Skin epidermis (tissue), 12 donors: ENCODE results near the gene NAPSA.

Experiments used
- H3K27ac ChIP-seq, 21 experiments: fragments of 200-600 bp; sonication (generic) in 11 of 21; one replicate each; pipeline ENCODE4 v1.5.0; 2020; ENCODE audit warnings: mild to moderate bottlenecking in 3 of 21, inconsistent platforms in 2 of 21, moderate library complexity in 2 of 21
- H3K4me3 ChIP-seq, 7 experiments: fragments of 200-600 bp; sonication (generic) in 2 of 7; one replicate each; pipeline ENCODE4 v1.5.0; 2020; ENCODE audit warnings: inconsistent platforms in 2 of 7, mild to moderate bottlenecking in 2 of 7, moderate library complexity in 1 of 7

The NAPSA gene

GRCh38 chr19:50333737-50334617 is 31.5 kb downstream of the NAPSA start:
- Histone ChIP-seq H3K4me3 (peak overlapping the region; percentile 17 to 47 (median 30)), H3K27ac (peak overlapping the region in 18 of 21 experiments; percentile 1 to 84 (median 64))

DNA sequence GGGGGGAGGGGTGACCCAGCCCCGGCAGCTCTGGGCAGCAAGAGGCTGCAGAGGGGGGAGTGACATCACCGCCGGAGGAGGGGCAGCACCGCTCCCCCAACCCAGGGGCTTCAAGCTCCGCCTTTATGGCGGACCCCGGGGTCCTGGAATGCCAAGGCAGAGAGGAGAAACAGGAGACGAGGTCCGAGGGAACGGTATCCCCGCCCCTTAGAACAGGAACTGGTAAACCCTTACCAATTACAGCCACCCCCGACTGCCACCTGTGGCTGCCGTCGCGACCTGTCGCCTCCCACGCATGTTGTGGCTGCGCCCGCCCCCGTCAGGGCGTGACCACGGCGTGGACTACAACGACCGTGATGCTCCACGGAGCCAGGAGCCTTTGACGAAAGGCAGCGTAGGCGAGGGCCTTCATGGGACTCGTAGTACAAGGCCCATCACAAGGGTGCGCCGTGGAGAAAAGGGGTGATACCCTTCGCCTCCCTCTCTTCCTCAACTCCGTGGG is 32.2 kb downstream of the NAPSA start:
- Histone ChIP-seq H3K4me3 (peak overlapping the region; percentile 17 to 47 (median 30)), H3K27ac (peak overlapping the region in 20 of 21 experiments; percentile 18 to 84 (median 64))

- Histone ChIP-seq H3K4me3 (peak overlapping the region; percentile 17 to 47 (median 30)), H3K27ac (peak overlapping the region in 20 of 21 experiments; percentile 18 to 84 (median 64))
Observed at GRCh38 chr19:50332244-50333038, 33.0 kb downstream of the NAPSA start.

DNA sequence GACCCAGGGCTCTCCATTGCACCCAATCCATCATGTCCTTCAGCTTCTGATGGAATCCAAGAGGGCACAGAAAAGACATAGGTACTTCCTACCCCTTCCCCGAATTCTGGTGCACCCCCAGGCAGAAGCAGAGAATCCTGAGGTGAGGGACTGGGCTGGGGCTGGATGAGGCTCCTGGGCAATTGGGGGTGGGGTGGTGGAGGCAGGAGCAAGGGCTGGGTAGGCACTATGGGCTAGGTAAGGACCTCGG is 33.5 kb downstream of the NAPSA start:
- Histone ChIP-seq H3K4me3 (peak overlapping the region in 3 of 7 experiments; percentile 35 to 47 (median 42)), H3K27ac (peak overlapping the region in 15 of 21 experiments; percentile 9 to 84 (median 64))

DNA sequence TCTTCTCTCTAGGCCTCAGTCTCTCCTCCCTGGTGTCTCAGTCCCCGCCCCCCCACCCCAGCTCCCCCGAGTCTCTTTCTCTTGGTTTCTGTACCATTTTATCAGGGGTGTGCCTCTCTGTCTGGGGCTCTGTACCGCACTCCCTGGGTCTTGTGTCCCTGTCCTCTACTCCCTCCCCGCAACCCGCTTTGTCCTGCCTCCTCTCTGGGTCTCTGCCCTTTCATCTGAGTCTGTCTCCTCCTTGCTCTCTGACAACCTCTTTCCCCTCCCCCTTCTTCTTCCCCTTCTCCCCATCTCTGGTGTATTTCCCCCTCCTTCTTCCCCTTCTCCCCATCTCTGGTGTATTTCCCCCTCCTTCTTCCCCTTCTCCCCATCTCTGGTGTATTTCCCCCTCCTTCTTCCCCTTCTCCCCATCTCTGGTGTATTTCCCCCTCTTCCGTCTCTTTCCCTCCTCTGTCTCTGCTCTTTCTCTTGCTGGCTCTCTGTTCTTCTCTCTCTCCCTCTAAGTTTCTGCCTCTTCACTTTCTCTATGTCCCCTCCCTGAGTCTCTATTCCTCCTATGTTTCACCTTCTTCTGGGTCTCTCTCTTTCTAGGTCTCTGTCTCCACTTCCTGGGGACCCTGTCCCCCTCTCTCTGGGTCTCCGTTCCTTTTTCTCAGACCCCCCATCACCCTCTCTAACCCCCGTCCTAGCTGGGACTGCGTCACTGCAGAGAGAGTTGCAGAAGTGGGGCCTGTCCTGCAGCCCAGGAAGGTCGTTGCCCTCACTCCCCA is 34.0 kb downstream of the NAPSA start:
- peak overlapping the region in 6 of 7 experiments; percentile 7 to 47 (median 23) for H3K4me3 ChIP-seq
- H3K27ac ChIP-seq, result peak overlapping the region in 14 of 21 experiments; percentile 21 to 84 (median 66)

DNA sequence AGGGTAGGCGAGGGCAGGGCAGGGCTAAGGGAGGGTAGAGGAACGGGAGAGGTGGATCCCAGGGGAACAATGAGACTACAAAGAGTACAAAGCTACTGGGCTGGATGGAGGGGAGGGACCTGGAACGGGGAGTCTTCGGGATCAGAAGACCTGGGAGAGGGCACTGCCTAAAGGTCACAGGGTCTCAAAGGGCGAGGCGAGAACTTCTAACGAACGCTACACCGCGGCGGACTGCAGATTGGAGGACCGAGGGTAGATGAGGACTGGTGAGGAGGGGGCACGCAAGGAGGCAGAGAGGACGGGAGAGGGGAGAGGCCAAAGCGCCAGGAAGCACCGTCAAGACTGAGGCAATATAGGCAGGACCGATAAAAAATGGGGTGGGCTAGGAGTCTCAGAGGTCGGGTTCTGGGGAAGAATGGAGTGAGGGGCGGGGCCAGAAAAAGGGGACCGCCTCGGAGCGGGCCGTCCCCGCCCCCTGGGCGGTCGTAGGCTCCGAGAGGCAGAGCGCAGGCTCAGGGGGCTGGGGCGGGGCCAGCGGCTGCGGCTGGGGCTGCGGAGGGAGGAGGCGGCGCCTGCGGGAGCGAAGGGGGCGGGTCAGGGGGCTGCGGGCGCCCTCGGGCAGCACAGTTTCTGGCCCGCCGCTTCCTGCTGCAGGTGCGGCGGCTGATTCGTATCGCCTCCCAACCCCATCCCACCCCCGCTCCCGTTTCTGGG is 34.9 kb downstream of the NAPSA start:
- Histone ChIP-seq H3K4me3 (peak overlapping the region in 6 of 7 experiments; percentile 7 to 28 (median 23)), H3K27ac (peak overlapping the region in 10 of 21 experiments; percentile 3 to 84 (median 58))

DNA sequence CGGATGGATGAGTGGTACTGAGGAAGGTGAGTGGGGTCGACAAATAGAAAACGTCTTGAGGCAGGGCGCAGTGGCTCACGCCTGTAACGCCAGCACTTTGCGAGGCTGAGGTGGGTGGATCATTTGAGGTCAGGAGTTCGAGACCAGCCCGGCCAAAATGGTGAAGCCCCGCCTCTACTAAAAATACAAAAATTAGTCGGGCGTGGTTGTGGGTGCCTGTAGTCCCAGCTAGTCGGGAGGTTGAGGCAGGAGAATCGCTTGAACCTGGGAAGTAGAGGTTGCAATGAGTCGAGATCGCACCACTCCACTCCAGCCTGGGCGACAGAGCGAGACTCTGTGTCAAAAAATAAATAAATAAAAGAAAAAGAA is 35.5 kb downstream of the NAPSA start:
- Histone ChIP-seq H3K27ac (peak overlapping the region in 5 of 21 experiments; percentile 1 to 81 (median 36)), H3K4me3 (peak overlapping the region in 4 of 7 experiments; percentile 2 to 31 (median 14))

- Histone ChIP-seq H3K4me3 (peak within 1 kb of the TSS; percentile 21 to 43 (median 31)), H3K27ac (peak within 1 kb of the TSS in 7 of 21 experiments; percentile 1 to 84 (median 36))
Observed at GRCh38 chr19:50329146-50329925, 36.1 kb downstream of the NAPSA start, which contains the start of gene KCNC3. Gene KCNC3, minus strand, starts transcription at chr19:50329377. Its CDS starts 295 bp downstream, at chr19:50329082.

DNA sequence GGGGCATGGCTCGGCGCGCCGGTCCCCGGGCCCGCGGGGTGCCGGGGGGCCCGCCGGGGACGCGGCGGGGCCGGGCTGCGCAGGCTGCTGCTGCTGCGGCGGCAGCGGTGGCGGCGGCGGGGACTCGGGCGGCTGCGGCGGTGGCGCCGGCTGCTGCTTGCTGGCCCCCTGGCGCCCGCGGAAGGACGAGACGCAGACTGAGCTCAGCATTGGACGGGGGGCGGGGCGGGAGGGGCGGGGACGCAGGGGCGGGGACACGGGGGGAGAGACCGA is 36.6 kb downstream of the NAPSA start:
- Histone ChIP-seq H3K27ac (no peak overlapping the region), H3K4me3 (peak overlapping the region in 4 of 7 experiments; percentile 26 to 43 (median 32))

DNA sequence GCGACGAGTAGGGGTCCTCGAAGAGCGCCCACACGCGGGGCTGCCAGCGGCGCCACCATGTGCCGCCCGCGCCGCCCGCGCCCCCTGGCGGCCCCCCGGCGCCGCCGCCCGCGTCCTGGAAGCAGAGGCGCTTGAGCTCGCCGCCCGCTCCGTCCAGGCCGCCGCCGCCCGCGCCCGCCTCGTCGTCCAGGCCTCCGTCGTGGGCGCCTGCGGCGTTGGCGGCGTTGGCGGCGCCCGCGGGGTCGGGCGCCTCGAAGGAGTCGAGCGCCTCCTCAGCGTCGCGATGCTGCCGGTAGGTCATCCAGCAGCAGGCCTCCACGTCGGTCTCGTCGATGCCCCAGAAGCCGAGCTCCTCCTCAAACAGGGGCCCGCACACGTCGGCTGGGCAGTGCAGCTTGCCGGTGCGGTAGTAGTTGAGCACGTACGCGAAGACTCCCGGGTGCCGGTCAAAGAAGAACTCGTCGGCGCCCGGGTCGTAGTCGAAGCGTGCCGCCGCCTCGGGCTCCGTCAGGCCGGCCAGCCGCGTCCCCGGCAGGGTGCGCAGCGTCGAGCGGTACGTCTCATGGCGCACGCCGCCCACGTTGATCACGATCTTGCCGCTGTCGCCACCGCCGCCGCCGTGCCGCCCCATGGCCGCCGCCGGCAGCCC is 37.1 kb downstream of the NAPSA start:
- no peak overlapping the region for H3K27ac ChIP-seq

DNA sequence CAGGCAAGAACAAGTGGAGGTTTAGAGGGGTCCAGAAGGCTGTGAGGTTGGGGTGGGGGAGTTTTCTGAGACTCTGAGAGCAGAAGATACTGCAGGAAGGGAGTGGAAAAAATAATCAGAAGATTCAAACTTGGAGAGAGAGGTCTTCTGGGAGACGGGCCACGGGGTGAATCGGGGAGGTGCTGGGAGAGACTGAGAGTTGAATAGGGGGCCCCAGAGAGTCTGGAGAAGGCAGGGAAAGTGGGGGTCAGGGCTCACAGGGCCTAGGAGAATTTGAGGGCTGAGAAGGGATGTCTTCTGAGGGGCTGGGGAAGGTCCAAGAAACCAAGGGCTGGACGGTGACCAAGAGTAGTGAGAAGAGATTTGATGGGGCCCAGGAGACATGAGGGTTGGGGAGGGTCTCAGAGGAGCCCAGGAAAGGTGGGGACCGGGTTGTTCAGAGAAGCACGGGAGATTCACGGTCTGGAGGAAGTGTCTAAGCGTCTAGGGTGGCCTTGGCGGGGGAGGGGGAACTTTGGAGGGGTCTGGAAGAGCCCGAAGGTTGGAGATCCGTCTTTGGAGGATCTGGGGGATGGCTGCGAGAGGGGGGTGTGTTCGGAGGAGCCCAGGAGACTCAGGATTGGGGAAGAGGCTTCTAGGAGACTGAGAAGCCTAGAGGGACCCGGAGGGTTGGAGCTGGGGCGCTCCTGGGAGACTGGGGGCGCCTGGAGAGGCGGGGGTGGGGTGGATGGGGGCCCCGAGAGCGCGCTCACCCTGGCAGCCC is 37.8 kb downstream of the NAPSA start:
- Histone ChIP-seq H3K4me3 (peak overlapping the region in 2 of 7 experiments; percentile 26 to 43), H3K27ac (no peak overlapping the region)

More for the DNA sequence above, 37.1 kb downstream of the NAPSA start:
- peak overlapping the region; percentile 21 to 43 (median 31) for H3K4me3 ChIP-seq

- no peak overlapping the region for H3K27ac ChIP-seq
- no peak overlapping the region for H3K4me3 ChIP-seq
Observed at GRCh38 chr19:50327013-50327412, 38.4 kb downstream of the NAPSA start.

GRCh38 chr19:50326101-50326664 is 39.3 kb downstream of the NAPSA start:
- Histone ChIP-seq H3K27ac (no peak overlapping the region), H3K4me3 (peak overlapping the region in 1 of 7 experiments; percentile 9)

- peak overlapping the region in 1 of 7 experiments; percentile 9 for H3K4me3 ChIP-seq
- H3K27ac ChIP-seq, result no peak overlapping the region
Observed at GRCh38 chr19:50325310-50326100, 39.9 kb downstream of the NAPSA start.

- H3K4me3 ChIP-seq, result no peak overlapping the region
- no peak overlapping the region for H3K27ac ChIP-seq
Observed at GRCh38 chr19:50324331-50324730, 41.1 kb downstream of the NAPSA start.

GRCh38 chr19:50323782-50324133 is 41.7 kb downstream of the NAPSA start:
- no peak overlapping the region for H3K4me3 ChIP-seq
- no peak overlapping the region for H3K27ac ChIP-seq
